Astrocyte of the cerebellum (primary cell): ENCODE data around the gene DIP2A.

Experiments used
- DNase-seq: peaks from one replicate; pipeline ENCODE4 v3.0.0-alpha.2; 2011; ENCODE audit warnings: low read depth
- H3K4me3 ChIP-seq: 2 replicates; pipeline ENCODE4 v1.5.1; 2011; ENCODE audit warnings: mild to moderate bottlenecking, low read depth, low read length, moderate library complexity
- CTCF ChIP-seq: IDR thresholded peaks from 2 replicates; pipeline ENCODE4 v1.5.1; 2012; ENCODE audit warnings: low read length, low read depth, moderate library complexity, mild to moderate bottlenecking; ENCODE audit errors: missing control alignments
- in situ Hi-C: cut with HindIII; loops from 2 replicates; pipeline ENCODE4 v1.10.0; 2017; ENCODE audit warnings: low sequenced_read_pairs

The DIP2A gene

GRCh38 chr21:46551636-46552241 is 93.0 kb downstream of the DIP2A start:
- in situ Hi-C loops: no loop called here
- H3K4me3 ChIP-seq: no peak overlapping the region
- no peak for DNase-seq
- TF ChIP-seq CTCF: no peak

- in situ Hi-C loops: no loop called here
- no peak for TF ChIP-seq CTCF
- no peak for DNase-seq
- H3K4me3 ChIP-seq: no peak overlapping the region
Observed at GRCh38 chr21:46552274-46552673, 93.6 kb downstream of the DIP2A start.

- DNase-seq: no peak
- no peak overlapping the region for H3K4me3 ChIP-seq
- in situ Hi-C loops: no loop called here
- TF ChIP-seq CTCF: no peak
Observed at GRCh38 chr21:46552865-46553379, 94.2 kb downstream of the DIP2A start.

- H3K4me3 ChIP-seq: no peak overlapping the region
- DNase-seq: no peak
- in situ Hi-C loops: no loop called here
- TF ChIP-seq CTCF: no peak
Observed at GRCh38 chr21:46553993-46554392, 95.3 kb downstream of the DIP2A start.

- no peak overlapping the region for H3K4me3 ChIP-seq
- in situ Hi-C loops: no loop called here
- no peak for DNase-seq
Observed at GRCh38 chr21:46554431-46555224, 95.9 kb downstream of the DIP2A start.

GRCh38 chr21:46555225-46555617 is 96.5 kb downstream of the DIP2A start:
- no peak overlapping the region for H3K4me3 ChIP-seq
- no peak for DNase-seq
- no peak for TF ChIP-seq CTCF
- in situ Hi-C loops: no loop called here

More at GRCh38 chr21:46554431-46555224, 95.9 kb downstream of the DIP2A start:
- no peak for TF ChIP-seq CTCF
